ENCODE measurements around the gene ADD1.
"Not testable (repeated sequence)": the region's sequence is repeated elsewhere in the genome, so short reads cannot be mapped to it uniquely, and the experiment has no call there.

ADD1 gene

GRCh38 chr4:2886161-2886560 lies 42.5 kb downstream of the ADD1 start:
- no peak for DNase-seq (ENCODE audit: low read depth in 3 of 3)

- DNase-seq (ENCODE audit: low read depth in 3 of 3): no peak
Observed at GRCh38 chr4:2886622-2887021, 43.0 kb downstream of the ADD1 start.

- no peak for DNase-seq (ENCODE audit: low read depth in 3 of 3)
Observed at GRCh38 chr4:2887343-2887742, 43.7 kb downstream of the ADD1 start.

- DNase-seq (ENCODE audit: low read depth in 3 of 3): no peak
Observed at GRCh38 chr4:2888886-2889285, 45.2 kb downstream of the ADD1 start.

GRCh38 chr4:2891294-2891693 lies 47.6 kb downstream of the ADD1 start:
- no peak for DNase-seq (ENCODE audit: low read depth in 3 of 3)

GRCh38 chr4:2893772-2894171 lies 50.1 kb downstream of the ADD1 start:
- DNase-seq (ENCODE audit: low read depth in 3 of 3): no peak

- DNase-seq (ENCODE audit: low read depth in 3 of 3): no peak
Observed at GRCh38 chr4:2898001-2898400, 54.4 kb downstream of the ADD1 start.

GRCh38 chr4:2900741-2901140 lies 57.1 kb downstream of the ADD1 start:
- DNase-seq (ENCODE audit: low read depth in 3 of 3): no peak

- DNase-seq (ENCODE audit: low read depth in 3 of 3): no peak
Observed at GRCh38 chr4:2901186-2901585, 57.5 kb downstream of the ADD1 start.

GRCh38 chr4:2902126-2902525 lies 58.5 kb downstream of the ADD1 start:
- no peak for DNase-seq (ENCODE audit: low read depth in 3 of 3)

GRCh38 chr4:2905544-2905943 lies 61.9 kb downstream of the ADD1 start:
- DNase-seq (ENCODE audit: low read depth in 3 of 3): no peak

- no peak for DNase-seq (ENCODE audit: low read depth in 3 of 3)
Observed at GRCh38 chr4:2906218-2906617, 62.6 kb downstream of the ADD1 start.

GRCh38 chr4:2907226-2907625 lies 63.6 kb downstream of the ADD1 start:
- DNase-seq (ENCODE audit: low read depth in 3 of 3): no peak

GRCh38 chr4:2907706-2908293 lies 64.2 kb downstream of the ADD1 start:
- DNase-seq (ENCODE audit: low read depth in 3 of 3): no peak

- DNase-seq (ENCODE audit: low read depth in 3 of 3): no peak
Observed at GRCh38 chr4:2908686-2909085, 65.0 kb downstream of the ADD1 start.

- no peak for DNase-seq (ENCODE audit: low read depth in 3 of 3)
Observed at GRCh38 chr4:2909583-2909982, 65.9 kb downstream of the ADD1 start.

- no peak for DNase-seq (ENCODE audit: low read depth in 3 of 3)
Observed at GRCh38 chr4:2910409-2910808, 66.8 kb downstream of the ADD1 start.

GRCh38 chr4:2911868-2912267 lies 68.2 kb downstream of the ADD1 start:
- no peak for DNase-seq (ENCODE audit: low read depth in 3 of 3)

- DNase-seq (ENCODE audit: low read depth in 3 of 3): no peak
Observed at GRCh38 chr4:2913168-2913567, 69.5 kb downstream of the ADD1 start.

GRCh38 chr4:2914256-2915126 lies 70.8 kb downstream of the ADD1 start:
- no peak for DNase-seq (ENCODE audit: low read depth in 3 of 3)

- DNase-seq (ENCODE audit: low read depth in 3 of 3): no peak
Observed at GRCh38 chr4:2915789-2916188, 72.1 kb downstream of the ADD1 start.

- not testable (repeated sequence) for DNase-seq (ENCODE audit: low read depth in 3 of 3)
Observed at GRCh38 chr4:2916696-2917095, 73.1 kb downstream of the ADD1 start.

GRCh38 chr4:2918300-2918699 lies 74.7 kb downstream of the ADD1 start:
- not testable (repeated sequence) for DNase-seq (ENCODE audit: low read depth in 3 of 3)
